Thyroid gland (tissue), 4 donors: Measurements from ENCODE around the gene GALNT15. TPM values are rescaled to one million over a fixed set of nuclear protein-coding genes. Genes with fewer than 3 reads are reported as not detected.

Experiments
- DNase-seq, 2 donors: peaks; one replicate each; pipeline ENCODE4 v3.0.0-alpha.2; 2019
- H3K27ac ChIP-seq, 3 donors: fragments of 200-600 bp; sonication (generic); 1 replicate in 2 of 3; 2 replicates in 1 of 3; pipeline ENCODE4 v1.5.1; 2016 to 2019; ENCODE audit warnings: mild to moderate bottlenecking in 1 of 3, moderate library complexity in 1 of 3
- H3K27me3 ChIP-seq: fragments of 200-600 bp; sonication (generic); one replicate; pipeline ENCODE4 v1.5.1; 2019
- H3K36me3 ChIP-seq, 2 donors: fragments of 200-600 bp; sonication (generic); one replicate each; pipeline ENCODE4 v1.5.1; 2016 to 2019
- H3K4me1 ChIP-seq, 2 donors: fragments of 200-600 bp; sonication (generic); one replicate each; pipeline ENCODE4 v1.5.1; 2017 to 2019
- H3K4me3 ChIP-seq, 3 donors: fragments of 200-600 bp; sonication (generic); replicated peaks in 1 of 3; 1 replicate in 2 of 3; 2 replicates in 1 of 3; pipeline ENCODE4 v1.5.1; 2016; ENCODE audit warnings: mild to moderate bottlenecking in 1 of 3
- H3K9me3 ChIP-seq: fragments of 200-600 bp; sonication (generic); one replicate; pipeline ENCODE4 v1.5.1; 2017
- POLR2A ChIP-seq, 2 donors: fragments of 450-650 bp; IDR thresholded peaks; one replicate each; pipeline ENCODE4 v1.6.1; 2017; ENCODE audit warnings: antibody characterized with exemption in 2 of 2, mild to moderate bottlenecking in 2 of 2, moderate library complexity in 1 of 2
- WGBS, 2 donors: methylation state at CpG; one replicate each; pipeline ENCODE4 v1.1.5; 2017; 5-methylcytosine and 5-hydroxymethylcytosine counted together
- intact Hi-C: fragments of 100-400 bp; cut with DNase I; formaldehyde crosslinking; loops from one replicate; pipeline ENCODE4 v1.15.1; 2023
- total RNA-seq, 4 donors: library from RNA; depleted of rRNA; stranded (reverse); fragments of >200 nt; gene quantifications; one replicate each; pipeline ENCODE4 v1.2.3, GENCODE V29; 2016
- TF ChIP-seq, protein P1 (sequence below), 6 experiments: fragments of 200-600 bp in 3 of 6; fragments of 450-650 bp in 3 of 6; sonication (generic) in 3 of 6; IDR thresholded peaks; one replicate each; pipeline ENCODE4 v1.5.1; 2016 to 2019; ENCODE audit warnings: antibody characterized with exemption in 6 of 6, mild to moderate bottlenecking in 2 of 6, inconsistent platforms in 1 of 6, moderate library complexity in 1 of 6

GALNT15 gene
- total RNA-seq, 4 donors from 2014 or later: 21.3 to 226 (median 49.4) TPM

DNA sequence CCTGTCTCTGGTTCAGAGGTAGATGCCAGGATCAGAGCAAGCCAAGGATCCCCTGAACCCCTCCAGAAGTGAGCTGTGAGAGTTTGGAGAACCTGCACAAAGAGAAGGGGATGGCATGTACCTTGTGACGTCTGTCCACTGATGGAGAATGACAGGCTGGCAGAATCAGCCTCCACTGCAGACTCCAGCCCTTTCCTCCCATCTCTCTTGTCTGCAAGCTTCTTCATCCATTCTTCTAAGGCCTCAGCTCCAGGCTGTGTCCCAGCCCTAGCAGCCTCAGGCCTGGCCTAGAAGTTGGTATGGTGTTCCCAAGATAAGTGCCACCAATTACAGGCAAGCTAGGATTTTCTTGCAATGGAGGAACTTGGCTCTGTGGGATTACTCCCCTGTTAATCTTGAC is 8.6 kb downstream of the GALNT15 start:
- Histone ChIP-seq H3K27me3 (no peaks in the 10 kb centered on the region), H3K36me3 (no peaks in the 10 kb centered on the region), H3K4me1 (no peaks in the 10 kb centered on the region), H3K9me3 (no peaks in the 10 kb centered on the region), H3K4me3 (no peak overlapping the region), H3K27ac (no peak overlapping the region)
- WGBS, 2 donors: 90 to 100% methylated on average over 1 of the region's 1 CpG
- intact Hi-C loops: no loop called here
- no peak for TF ChIP-seq POLR2A (IDR thresholded peaks at IDR 0.05)
- TF ChIP-seq, protein P1, sequence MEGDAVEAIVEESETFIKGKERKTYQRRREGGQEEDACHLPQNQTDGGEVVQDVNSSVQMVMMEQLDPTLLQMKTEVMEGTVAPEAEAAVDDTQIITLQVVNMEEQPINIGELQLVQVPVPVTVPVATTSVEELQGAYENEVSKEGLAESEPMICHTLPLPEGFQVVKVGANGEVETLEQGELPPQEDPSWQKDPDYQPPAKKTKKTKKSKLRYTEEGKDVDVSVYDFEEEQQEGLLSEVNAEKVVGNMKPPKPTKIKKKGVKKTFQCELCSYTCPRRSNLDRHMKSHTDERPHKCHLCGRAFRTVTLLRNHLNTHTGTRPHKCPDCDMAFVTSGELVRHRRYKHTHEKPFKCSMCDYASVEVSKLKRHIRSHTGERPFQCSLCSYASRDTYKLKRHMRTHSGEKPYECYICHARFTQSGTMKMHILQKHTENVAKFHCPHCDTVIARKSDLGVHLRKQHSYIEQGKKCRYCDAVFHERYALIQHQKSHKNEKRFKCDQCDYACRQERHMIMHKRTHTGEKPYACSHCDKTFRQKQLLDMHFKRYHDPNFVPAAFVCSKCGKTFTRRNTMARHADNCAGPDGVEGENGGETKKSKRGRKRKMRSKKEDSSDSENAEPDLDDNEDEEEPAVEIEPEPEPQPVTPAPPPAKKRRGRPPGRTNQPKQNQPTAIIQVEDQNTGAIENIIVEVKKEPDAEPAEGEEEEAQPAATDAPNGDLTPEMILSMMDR (IDR thresholded peaks at IDR 0.05): no peak
- DNase-seq: no peak

DNA sequence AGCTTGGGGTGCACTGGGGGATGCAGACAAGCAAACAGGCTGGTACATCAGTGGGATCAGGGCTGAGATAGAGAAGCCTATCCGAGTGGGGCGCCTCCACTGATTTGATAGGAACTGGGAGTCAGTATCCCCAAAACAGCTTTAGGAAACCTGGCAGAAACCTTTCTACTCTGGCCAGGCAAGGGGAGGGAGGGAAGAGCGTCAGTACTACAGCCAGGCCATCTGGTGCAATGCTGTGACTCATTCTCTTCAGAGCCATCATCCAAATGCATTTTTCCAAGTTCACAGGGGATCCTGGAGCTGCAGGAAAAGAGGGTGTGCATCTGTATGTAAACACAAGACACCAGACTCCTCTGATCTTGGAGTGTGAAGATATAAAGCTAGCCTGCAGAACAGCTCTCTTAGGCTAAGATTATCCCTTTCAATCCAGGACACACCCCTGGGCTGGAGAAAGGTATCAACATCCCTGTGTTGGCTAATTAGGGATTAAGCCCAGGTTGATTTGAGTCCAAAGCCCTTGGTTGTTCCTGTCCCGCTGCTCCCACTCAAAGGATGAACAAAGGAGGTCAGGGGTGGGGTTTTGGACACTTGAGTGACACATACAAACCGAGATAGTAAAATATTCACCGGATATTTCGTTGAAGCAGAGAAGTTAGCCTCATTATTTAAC is 9.3 kb downstream of the GALNT15 start:
- DNase-seq: no peak
- WGBS, 2 donors: 84 to 90% methylated on average over 7 of the region's 7 CpGs

DNA sequence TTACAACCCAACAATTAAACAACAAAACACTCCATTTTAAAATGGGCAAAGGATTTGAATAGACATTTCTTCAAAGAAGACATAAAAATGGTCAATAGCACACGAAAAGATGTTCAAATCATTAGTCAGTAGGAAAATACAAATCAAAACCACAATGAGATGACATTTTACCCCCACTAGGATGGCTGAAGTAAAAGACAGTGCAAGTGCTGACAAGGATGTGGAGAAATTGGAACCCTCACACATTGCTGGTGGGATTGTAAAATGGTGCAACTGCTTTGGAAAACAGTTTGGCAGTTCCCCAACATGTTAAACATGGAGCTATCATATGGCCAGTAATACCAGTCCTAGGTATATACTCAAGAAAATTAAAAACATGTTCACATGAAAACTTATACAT is 11.6 kb downstream of the GALNT15 start:
- H3K27ac ChIP-seq: no peak overlapping the region
- DNase-seq: no peak
- 70 to 72% methylated on average over 1 of the region's 1 CpG for WGBS, 2 donors
- no peaks in the 10 kb centered on the region for H3K36me3 ChIP-seq
- TF ChIP-seq POLR2A (IDR thresholded peaks at IDR 0.05): no peak
- TF ChIP-seq, protein P1 (IDR thresholded peaks at IDR 0.05): no peak
- no peaks in the 10 kb centered on the region for H3K4me1 ChIP-seq
- H3K4me3 ChIP-seq: no peak overlapping the region
- H3K9me3 ChIP-seq: no peaks in the 10 kb centered on the region
- intact Hi-C loops: no loop called here
- H3K27me3 ChIP-seq: no peaks in the 10 kb centered on the region

More for the DNA sequence above, 9.3 kb downstream of the GALNT15 start:
- no peak overlapping the region for H3K27ac ChIP-seq
- no peaks in the 10 kb centered on the region for H3K4me1 ChIP-seq
- TF ChIP-seq POLR2A (IDR thresholded peaks at IDR 0.05): no peak
- TF ChIP-seq, protein P1 (IDR thresholded peaks at IDR 0.05): no peak
- intact Hi-C loops: no loop called here
- no peak overlapping the region for H3K4me3 ChIP-seq
- no peaks in the 10 kb centered on the region for H3K9me3 ChIP-seq
- H3K27me3 ChIP-seq: no peaks in the 10 kb centered on the region
- no peaks in the 10 kb centered on the region for H3K36me3 ChIP-seq

DNA sequence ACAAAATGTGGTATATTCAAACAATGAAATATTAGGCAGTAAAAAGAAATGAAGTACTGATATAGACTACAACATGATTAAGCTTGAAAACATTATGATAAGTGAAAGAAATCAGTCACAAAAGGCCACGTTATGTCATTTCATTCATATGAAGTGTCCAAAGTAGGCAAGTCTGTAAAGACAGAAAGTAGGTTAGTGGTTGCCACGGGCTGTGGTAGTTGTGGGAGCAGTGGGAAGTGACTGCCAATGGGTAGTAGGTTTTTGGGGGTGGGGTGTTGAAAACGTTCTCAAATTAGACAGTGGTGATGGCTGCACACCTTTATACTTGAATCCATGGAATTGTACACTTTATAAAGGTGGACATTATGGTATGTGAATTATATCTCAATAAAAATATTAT is 12.1 kb downstream of the GALNT15 start:
- WGBS, 2 donors: 79 to 81% methylated on average over 3 of the region's 3 CpGs
- Histone ChIP-seq H3K27ac (no peak overlapping the region), H3K36me3 (no peaks in the 10 kb centered on the region), H3K4me1 (no peaks in the 10 kb centered on the region), H3K27me3 (no peaks in the 10 kb centered on the region), H3K4me3 (no peak overlapping the region), H3K9me3 (no peaks in the 10 kb centered on the region)
- TF ChIP-seq, protein P1 (IDR thresholded peaks at IDR 0.05): no peak
- intact Hi-C loops: no loop called here
- no peak for DNase-seq

DNA sequence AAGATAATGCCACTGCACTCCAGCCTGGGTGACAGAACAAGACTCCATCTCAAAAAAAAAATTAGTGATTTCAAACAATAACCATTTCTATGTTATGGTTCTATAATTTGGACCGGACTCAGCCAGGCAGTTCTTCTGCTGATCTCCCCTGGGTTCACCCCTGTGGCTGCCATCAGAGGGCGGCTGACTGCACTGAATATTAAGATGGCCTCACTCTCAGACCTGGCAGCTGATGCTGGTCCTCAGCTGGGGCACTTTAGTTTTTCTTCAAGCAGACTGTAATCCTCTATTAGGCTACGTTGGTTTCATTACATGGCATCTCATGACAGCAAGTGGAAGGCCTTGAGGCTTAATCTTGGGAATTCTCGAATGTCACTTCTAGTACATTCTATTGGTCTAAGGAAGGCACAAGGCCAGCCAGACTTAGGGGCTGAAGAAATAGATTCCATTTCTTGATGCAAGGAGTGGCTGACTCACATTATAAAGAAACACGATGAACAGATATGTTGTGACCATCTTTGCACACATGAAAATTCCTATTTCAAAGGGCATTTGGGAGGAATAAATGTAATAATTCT is 12.8 kb downstream of the GALNT15 start:
- WGBS, 2 donors: 89 to 94% methylated on average over 5 of the region's 5 CpGs
- Histone ChIP-seq H3K27ac (no peak overlapping the region), H3K9me3 (no peaks in the 10 kb centered on the region), H3K36me3 (no peaks in the 10 kb centered on the region), H3K4me3 (no peak overlapping the region), H3K4me1 (no peaks in the 10 kb centered on the region), H3K27me3 (no peaks in the 10 kb centered on the region)
- DNase-seq: no peak
- intact Hi-C loops: no loop called here
- TF ChIP-seq, protein P1 (IDR thresholded peaks at IDR 0.05): no peak
- no peak for TF ChIP-seq POLR2A (IDR thresholded peaks at IDR 0.05)
